Lower leg skin (tissue), 4 donors: ENCODE data around the gene HOXC9. TPM values are rescaled to one million over a fixed set of nuclear protein-coding genes. Genes with fewer than 3 reads are reported as not detected.

Experiments
- DNase-seq, 2 donors: peaks; one replicate each; pipeline ENCODE4 v3.0.0-alpha.2; 2019; ENCODE audit warnings: low spot score in 2 of 2
- H3K4me3 ChIP-seq: fragments of 200-600 bp; sonication (generic); 2 replicates; pipeline ENCODE4 v1.5.1; 2017; ENCODE audit warnings: mild to moderate bottlenecking, low read depth; ENCODE audit not compliant: poor library complexity, severe bottlenecking
- CTCF ChIP-seq, 3 donors: fragments of 450-650 bp; IDR thresholded peaks; one replicate each; pipeline ENCODE4 v1.5.1; 2016; ENCODE audit warnings: antibody characterized with exemption in 3 of 3, mild to moderate bottlenecking in 3 of 3, moderate library complexity in 2 of 3
- POLR2A ChIP-seq, 2 donors: fragments of 450-650 bp; IDR thresholded peaks; one replicate each; pipeline ENCODE4 v1.6.1; 2016 to 2017; ENCODE audit warnings: antibody characterized with exemption in 2 of 2, mild to moderate bottlenecking in 1 of 2, moderate library complexity in 1 of 2
- WGBS, 2 donors: methylation state at CpG; one replicate each; pipeline ENCODE4 v1.1.5; 2018; 5-methylcytosine and 5-hydroxymethylcytosine counted together
- intact Hi-C: fragments of 100-400 bp; cut with DNase I; formaldehyde crosslinking; loops from one replicate; pipeline ENCODE4 v1.15.0; 2023; ENCODE audit warnings: low total_unique reads
- total RNA-seq, 4 donors: library from RNA; depleted of rRNA; stranded (reverse); fragments of >200 nt; gene quantifications; one replicate each; pipeline ENCODE4 v1.1.0, GENCODE V29; 2016

Gene HOXC9
- total RNA-seq, 4 donors from 2014 or later, result 9.6 to 16.8 (median 11.7) TPM

GRCh38 chr12:54034785-54035310 is 34.9 kb downstream of the HOXC9 start:
- no peak overlapping the region for H3K4me3 ChIP-seq
- no peak for DNase-seq
- TF ChIP-seq POLR2A (IDR thresholded peaks at IDR 0.05) (no peak), CTCF (IDR thresholded peaks at IDR 0.05) (no peak)
- intact Hi-C loops, result loop anchor here (5.0 kb wide), 1 partner anchor 157 kb away; no protein-coding TSS in a partner anchor
- 62 to 82% methylated on average over 22 of the region's 22 CpGs for WGBS, 2 donors

GRCh38 chr12:54035568-54036264 is 35.8 kb downstream of the HOXC9 start:
- no peak overlapping the region for H3K4me3 ChIP-seq
- DNase-seq, result no peak
- WGBS, 2 donors, result 54 to 61% methylated on average over 6 of the region's 6 CpGs
- TF ChIP-seq CTCF (IDR thresholded peaks at IDR 0.05), result no peak
- no peak for TF ChIP-seq POLR2A (IDR thresholded peaks at IDR 0.05)
- intact Hi-C loops, result no loop called here

- intact Hi-C loops, result no loop called here
- H3K4me3 ChIP-seq, result no peak overlapping the region
- DNase-seq, result no peak
- 42 to 47% methylated on average over 11 to 14 of the region's 14 CpGs for WGBS, 2 donors
- TF ChIP-seq CTCF (IDR thresholded peaks at IDR 0.05), result no peak
- TF ChIP-seq POLR2A (IDR thresholded peaks at IDR 0.05), result no peak
Observed at GRCh38 chr12:54036620-54037359, 36.8 kb downstream of the HOXC9 start.

- TF ChIP-seq CTCF (IDR thresholded peaks at IDR 0.05), result no peak
- no peak for TF ChIP-seq POLR2A (IDR thresholded peaks at IDR 0.05)
- WGBS, 2 donors, result 62 to 65% methylated on average over 14 of the region's 14 CpGs
- intact Hi-C loops, result no loop called here
- no peak overlapping the region for H3K4me3 ChIP-seq
- DNase-seq, result no peak
Observed at GRCh38 chr12:54037360-54038283, 37.7 kb downstream of the HOXC9 start.

GRCh38 chr12:54038284-54038870 is 38.4 kb downstream of the HOXC9 start:
- TF ChIP-seq POLR2A (IDR thresholded peaks at IDR 0.05), result no peak
- no peak for TF ChIP-seq CTCF (IDR thresholded peaks at IDR 0.05)
- 42 to 53% methylated on average over 5 of the region's 5 CpGs for WGBS, 2 donors
- DNase-seq, result no peak
- intact Hi-C loops, result no loop called here
- no peak overlapping the region for H3K4me3 ChIP-seq
